HepG2 (cell line): ENCODE results near the gene SNRNP25. TPM values are rescaled to one million over a fixed set of nuclear protein-coding genes. Genes with fewer than 3 reads are reported as not detected.
A peak's percentile ranks its signal among the peaks of the same experiment; 100 is the strongest.

ENCODE experiments used
- ATAC-seq: fragments of 200-7000 bp; cut with Tn5 transposase; 3 replicates; pipeline ENCODE4 v1.9.1; 2020; ENCODE audit warnings: mild to moderate bottlenecking, moderate library complexity
- BruUV-seq: library from RNA; stranded (reverse); fragments of 400-500 nt; replicated peaks from 2 replicates; lab custom pipeline; 2021; lab: Mats Ljungman, UMichigan
- CTCF ChIA-PET: fragments of 300-600 bp; formaldehyde crosslinking; extraction: SDS; loops from one replicate; lab custom pipeline; 2021; ENCODE audit warnings: low total read pairs, inconsistent platforms, low intra/inter-chr PET ratio; lab: Yijun Ruan, JAX
- POLR2A ChIA-PET: fragments of 350-600 bp; sonication (Branson Sonifier 250); formaldehyde crosslinking; loops from one replicate; lab custom pipeline; 2020; ENCODE audit warnings: antibody characterized with exemption, inconsistent platforms; lab: Yijun Ruan, JAX
- DNase-seq: peaks from one replicate; pipeline ENCODE4 v3.0.0-alpha.2; 2015; ENCODE audit warnings: low spot score
- FAIRE-seq: peaks from 3 replicates; lab custom pipeline; 2011; peaks lifted over from hg19 to GRCh38; lab: Jason Lieb, UNC
- H2AFZ ChIP-seq: one replicate; pipeline ENCODE4 v1.6.1; 2011; ENCODE audit warnings: low read length, inconsistent platforms
- H3K27ac ChIP-seq: fragments of 300-600 bp; 3 replicates; pipeline ENCODE4 v1.8.0; 2011; ENCODE audit warnings: mixed run types, mild to moderate bottlenecking, mixed read lengths, low read length, inconsistent platforms; ENCODE audit not compliant: insufficient read depth; ENCODE audit errors: extremely low read length
- H3K27me3 ChIP-seq, 2 experiments: fragments of 200-600 bp in 1 of 2; 2 replicates in 1 of 2; 3 replicates in 1 of 2; pipeline versions ENCODE4 v1.6.0 to v1.8.0; 2011; ENCODE audit warnings: low read length in 2 of 2, mild to moderate bottlenecking in 2 of 2, moderate library complexity in 2 of 2, inconsistent platforms in 1 of 2; ENCODE audit not compliant: insufficient read depth in 2 of 2, control insufficient read depth in 1 of 2
- H3K36me3 ChIP-seq, 2 experiments: fragments of 200-600 bp in 1 of 2; replicated peaks in 1 of 2; 2 replicates in 1 of 2; 3 replicates in 1 of 2; pipeline versions ENCODE4 v1.5.1 to v1.8.0; 2011; ENCODE audit warnings: low read length in 2 of 2, inconsistent platforms in 1 of 2; ENCODE audit not compliant: insufficient read depth in 2 of 2, control insufficient read depth in 1 of 2
- H3K4me1 ChIP-seq: 2 replicates; pipeline ENCODE4 v1.5.1; 2012; ENCODE audit warnings: low read length, inconsistent platforms; ENCODE audit not compliant: insufficient read depth
- H3K4me2 ChIP-seq: 2 replicates; pipeline ENCODE4 v1.6.0; 2011; ENCODE audit warnings: low read depth, low read length, inconsistent platforms
- H3K4me3 ChIP-seq, 3 experiments: fragments of 200-600 bp in 1 of 3; sonication (generic), shearing (Covaris generic) in 1 of 3; replicated peaks in 1 of 3; 2 replicates each; pipeline ENCODE4 v1.5.1; 2011 to 2016; ENCODE audit warnings: low read length in 3 of 3, inconsistent platforms in 2 of 3, low read depth in 2 of 3, mild to moderate bottlenecking in 2 of 3, control low read depth in 1 of 3, mixed read lengths in 1 of 3; ENCODE audit not compliant: insufficient read depth in 1 of 3
- H3K79me2 ChIP-seq: one replicate; pipeline ENCODE4 v1.6.1; 2011; ENCODE audit warnings: low read length, inconsistent platforms; ENCODE audit not compliant: insufficient read depth
- H3K9ac ChIP-seq: 2 replicates; pipeline ENCODE4 v1.6.0; 2011; ENCODE audit warnings: mild to moderate bottlenecking, low read depth, low read length, inconsistent platforms; ENCODE audit not compliant: insufficient read depth
- H3K9me3 ChIP-seq: 2 replicates; pipeline ENCODE4 v1.5.1; 2012; ENCODE audit warnings: mild to moderate bottlenecking, low read length
- H4K20me1 ChIP-seq: 2 replicates; pipeline ENCODE4 v1.6.0; 2011; ENCODE audit warnings: inconsistent platforms, mild to moderate bottlenecking, low read length, moderate library complexity; ENCODE audit not compliant: insufficient read depth
- ADNP ChIP-seq: sonication (generic); formaldehyde crosslinking; IDR thresholded peaks from 2 replicates; pipeline ENCODE4 v1.4.0; 2020; ENCODE audit warnings: missing genetic modification reagents
- KAT8 ChIP-seq: IDR thresholded peaks from 2 replicates; pipeline ENCODE4 v1.6.1; 2016; ENCODE audit warnings: missing genetic modification reagents, missing compliant biosample characterization
- KLF11 ChIP-seq: IDR thresholded peaks from 2 replicates; pipeline ENCODE4 v1.6.1; 2016; ENCODE audit warnings: missing compliant biosample characterization
- MAFF ChIP-seq: IDR thresholded peaks from 2 replicates; pipeline ENCODE4 v1.6.1; 2011; ENCODE audit warnings: low read depth, low read length, improper control_type of control experiment
- MAFK ChIP-seq, 2 experiments: IDR thresholded peaks in 1 of 2; conservative IDR thresholded peaks in 1 of 2; 2 replicates each; pipeline ENCODE4 v1.6.1; 2011; ENCODE audit warnings: improper control_type of control experiment in 2 of 2, low read length in 2 of 2
- TMF1 ChIP-seq: sonication (generic); formaldehyde crosslinking; IDR thresholded peaks from 2 replicates; pipeline ENCODE4 v1.8.1; 2022; ENCODE audit warnings: low read depth, missing genetic modification reagents
- ZNF441 ChIP-seq: sonication (generic); formaldehyde crosslinking; IDR thresholded peaks from 2 replicates; pipeline ENCODE4 v1.7.0; 2021; ENCODE audit warnings: missing genetic modification reagents, borderline replicate concordance
- ZNF839 ChIP-seq: sonication (generic); formaldehyde crosslinking; IDR thresholded peaks from 2 replicates; pipeline ENCODE4 v1.4.0; 2020; ENCODE audit warnings: missing genetic modification reagents, mild to moderate bottlenecking, borderline replicate concordance
- WGBS: methylation state at CpG from one replicate; pipeline ENCODE4 v1.1.6; 2017; ENCODE audit warnings: low lambda C conversion rate; 5-methylcytosine and 5-hydroxymethylcytosine counted together
- in situ Hi-C: cut with HindIII; loops from 2 replicates; pipeline ENCODE4 v1.10.0; 2017; ENCODE audit warnings: low pct_unique_long_range_greater_than_20kb; ENCODE audit not compliant: extremely low pct_ligation_motif_present
- intact Hi-C: fragments of 100-400 bp; cut with micrococcal nuclease; formaldehyde crosslinking; loops from one replicate; pipeline ENCODE4 v1.10.0; 2022; ENCODE audit not compliant: unreplicated experiment
- polyA plus RNA-seq, 8 experiments: library from polyadenylated mRNA; depleted of rRNA in 3 of 8; stranded (reverse) in 7 of 8; unstranded in 1 of 8; fragments of >200 nt; fragmentation: Illumina TruSeq in 4 of 8; extraction: Trizol in 4 of 8; gene quantifications; 2 replicates each; pipeline versions ENCODE4 v1.2.1 to v1.2.3, GENCODE V29; 2011 to 2016; ENCODE audit warnings: low read depth in 4 of 8, missing spikeins in 1 of 8, mixed read lengths in 1 of 8; ENCODE audit not compliant: insufficient read depth in 1 of 8
- total RNA-seq, 5 experiments: library from RNA; depleted of rRNA; stranded (reverse); fragments of >200 nt; fragmentation: Illumina TruSeq; extraction: Trizol; gene quantifications; 2 replicates each; pipeline ENCODE4 v1.2.3, GENCODE V29; 2016; ENCODE audit warnings: low read depth in 1 of 5
- TF ChIP-seq, protein P1 (sequence below): sonication (generic); formaldehyde crosslinking; IDR thresholded peaks from 2 replicates; pipeline ENCODE4 v1.8.0; 2023; ENCODE audit warnings: mild to moderate bottlenecking, missing genetic modification reagents
- TF ChIP-seq, protein P2 (sequence below): conservative IDR thresholded peaks from 2 replicates; pipeline ENCODE4 v1.6.1; 2018; ENCODE audit warnings: missing genetic modification reagents
- TF ChIP-seq, protein P3 (sequence below): sonication (generic); formaldehyde crosslinking; IDR thresholded peaks from 2 replicates; pipeline ENCODE4 v1.4.0; 2020; ENCODE audit warnings: missing genetic modification reagents

The SNRNP25 gene
- total and polyA plus RNA-seq, 2 of the 13 experiments (the other 11 are each of a cell fraction or from before 2014, with no cell fraction given) = 34.1 to 97.4 TPM

DNA sequence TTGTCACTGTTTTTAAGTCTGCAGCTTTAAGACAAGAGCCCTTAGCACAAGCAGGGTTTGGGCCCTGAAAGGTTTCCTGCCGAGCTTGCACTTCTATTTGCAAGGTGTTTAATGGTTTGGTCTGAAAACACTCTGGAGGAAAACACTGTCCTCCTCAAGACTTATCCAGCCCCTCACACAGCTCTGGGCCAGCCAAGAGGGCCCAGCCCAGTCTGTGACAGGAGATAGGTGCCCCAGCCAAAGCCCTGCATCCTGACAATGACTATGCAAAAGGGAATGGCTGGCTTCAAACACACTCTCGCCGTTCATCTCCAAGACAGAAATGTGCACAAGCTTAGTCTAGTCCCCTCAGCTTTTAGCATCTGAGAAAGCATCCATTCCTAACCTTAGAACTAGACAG, 51.3 kb downstream of the SNRNP25 start:
- no peak overlapping the region for H3K4me3 ChIP-seq
- H3K36me3 ChIP-seq = peaks cover 8 to 46% of the 10 kb centered on the region in 2 experiments
- intact Hi-C loops = no loop called here
- no peak for ATAC-seq
- CTCF ChIA-PET = no interaction called here
- TF ChIP-seq MAFK (conservative IDR thresholded peaks at IDR 0.05 in 1 of 2, IDR thresholded peaks at IDR 0.05 in 1 of 2; ENCODE audit: low read length in 2 of 2) = peak in 1 of 2 experiments; percentile 73; a peak in 2 of 4 replicates
- TF ChIP-seq, protein P1, sequence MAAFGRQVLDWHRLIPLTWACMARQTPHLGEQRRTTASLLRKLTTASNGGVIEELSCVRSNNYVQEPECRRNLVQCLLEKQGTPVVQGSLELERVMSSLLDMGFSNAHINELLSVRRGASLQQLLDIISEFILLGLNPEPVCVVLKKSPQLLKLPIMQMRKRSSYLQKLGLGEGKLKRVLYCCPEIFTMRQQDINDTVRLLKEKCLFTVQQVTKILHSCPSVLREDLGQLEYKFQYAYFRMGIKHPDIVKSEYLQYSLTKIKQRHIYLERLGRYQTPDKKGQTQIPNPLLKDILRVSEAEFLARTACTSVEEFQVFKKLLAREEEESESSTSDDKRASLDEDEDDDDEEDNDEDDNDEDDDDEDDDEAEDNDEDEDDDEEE (CRISPR knock-in tag) = no peak
- no peak for TF ChIP-seq KLF11 (CRISPR knock-in tag)
- no peak for TF ChIP-seq ZNF839 (CRISPR knock-in tag)
- TF ChIP-seq MAFF = 0 out of 2 replicates have a peak, but pooled peaks have one; percentile 36
- no peak overlapping the region for H3K9ac ChIP-seq
- WGBS = 95% methylated on average over 3 of the region's 3 CpGs
- H3K9me3 ChIP-seq = no peaks in the 10 kb centered on the region
- no peak for DNase-seq
- H3K27ac ChIP-seq = no peak overlapping the region
- no peaks in the 10 kb centered on the region for H4K20me1 ChIP-seq
- H3K4me1 ChIP-seq = no peaks in the 10 kb centered on the region; the same call in 1 of the 2 replicates
- H3K27me3 ChIP-seq = no peaks in the 10 kb centered on the region
- FAIRE-seq = no peak
- BruUV-seq = no TSS peak
- no peaks in the 10 kb centered on the region for H3K79me2 ChIP-seq
- no peak overlapping the region for H2AFZ ChIP-seq
- H3K4me2 ChIP-seq = no peak overlapping the region
- in situ Hi-C loops = loop anchor here (5.0 kb wide), 1 partner anchor 77 kb away; the partner anchor contains the start of gene HBQ1
- POLR2A ChIA-PET = no interaction called here

DNA sequence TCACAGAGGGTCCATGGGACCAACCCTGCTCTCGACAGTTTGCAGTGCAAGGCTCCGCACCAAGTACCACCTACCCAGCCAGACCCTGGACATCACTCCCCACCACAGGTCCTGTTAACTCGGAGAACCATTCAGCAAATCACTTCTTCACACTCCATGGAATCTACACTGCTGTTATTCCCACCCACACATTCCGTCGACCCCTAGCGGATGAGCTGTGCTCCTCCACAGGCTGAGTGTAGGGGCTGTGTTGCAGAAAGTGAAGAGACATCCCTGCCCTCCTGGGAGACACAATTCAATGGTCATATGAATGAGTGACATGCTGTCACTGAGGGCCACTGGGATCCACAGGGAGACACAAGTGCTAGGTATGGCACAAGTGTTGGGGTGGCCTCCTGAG, 51.9 kb downstream of the SNRNP25 start:
- in situ Hi-C loops = loop anchor here (5.0 kb wide), 1 partner anchor 77 kb away; the partner anchor contains the start of gene HBQ1
- Histone ChIP-seq H3K36me3 (peaks cover 8 to 45% of the 10 kb centered on the region in 2 experiments; a peak in 3 of 5 replicates), H3K4me3 (no peak overlapping the region), H4K20me1 (no peaks in the 10 kb centered on the region), H3K9ac (no peak overlapping the region), H3K9me3 (no peaks in the 10 kb centered on the region), H3K27ac (no peak overlapping the region), H3K79me2 (no peaks in the 10 kb centered on the region), H3K4me1 (no peaks in the 10 kb centered on the region), H3K4me2 (no peak overlapping the region), H3K27me3 (no peaks in the 10 kb centered on the region), H2AFZ (no peak overlapping the region)
- no peak for ATAC-seq
- ChIA-PET POLR2A (no interaction called here), CTCF (interaction anchor here (1.8 kb wide), 1 partner anchor 40 kb away, joined by 8 read pairs; no protein-coding TSS in a partner anchor)
- intact Hi-C loops = no loop called here
- FAIRE-seq = no peak
- DNase-seq = no peak
- BruUV-seq = no TSS peak
- WGBS = 94% methylated on average over 6 of the region's 6 CpGs
- TF ChIP-seq, protein P2, sequence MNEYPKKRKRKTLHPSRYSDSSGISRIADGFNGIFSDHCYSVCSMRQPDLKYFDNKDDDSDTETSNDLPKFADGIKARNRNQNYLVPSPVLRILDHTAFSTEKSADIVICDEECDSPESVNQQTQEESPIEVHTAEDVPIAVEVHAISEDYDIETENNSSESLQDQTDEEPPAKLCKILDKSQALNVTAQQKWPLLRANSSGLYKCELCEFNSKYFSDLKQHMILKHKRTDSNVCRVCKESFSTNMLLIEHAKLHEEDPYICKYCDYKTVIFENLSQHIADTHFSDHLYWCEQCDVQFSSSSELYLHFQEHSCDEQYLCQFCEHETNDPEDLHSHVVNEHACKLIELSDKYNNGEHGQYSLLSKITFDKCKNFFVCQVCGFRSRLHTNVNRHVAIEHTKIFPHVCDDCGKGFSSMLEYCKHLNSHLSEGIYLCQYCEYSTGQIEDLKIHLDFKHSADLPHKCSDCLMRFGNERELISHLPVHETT = no peak
- TF ChIP-seq TMF1 (no peak), ZNF441 (no peak), ADNP (CRISPR knock-in tag) (no peak), KAT8 (CRISPR knock-in tag) (no peak)
- TF ChIP-seq, protein P3, sequence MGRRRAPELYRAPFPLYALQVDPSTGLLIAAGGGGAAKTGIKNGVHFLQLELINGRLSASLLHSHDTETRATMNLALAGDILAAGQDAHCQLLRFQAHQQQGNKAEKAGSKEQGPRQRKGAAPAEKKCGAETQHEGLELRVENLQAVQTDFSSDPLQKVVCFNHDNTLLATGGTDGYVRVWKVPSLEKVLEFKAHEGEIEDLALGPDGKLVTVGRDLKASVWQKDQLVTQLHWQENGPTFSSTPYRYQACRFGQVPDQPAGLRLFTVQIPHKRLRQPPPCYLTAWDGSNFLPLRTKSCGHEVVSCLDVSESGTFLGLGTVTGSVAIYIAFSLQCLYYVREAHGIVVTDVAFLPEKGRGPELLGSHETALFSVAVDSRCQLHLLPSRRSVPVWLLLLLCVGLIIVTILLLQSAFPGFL (CRISPR knock-in tag) = no peak
